Measurements from ENCODE around the gene SEMA6B.

The SEMA6B gene

GRCh38 chr19:4587527-4587926 is 28.0 kb upstream of the SEMA6B start:
- no peak for DNase-seq (ENCODE audit: low read depth in 2 of 2)

GRCh38 chr19:4586691-4587090 is 27.2 kb upstream of the SEMA6B start:
- DNase-seq (ENCODE audit: low read depth in 2 of 2): no peak

DNA sequence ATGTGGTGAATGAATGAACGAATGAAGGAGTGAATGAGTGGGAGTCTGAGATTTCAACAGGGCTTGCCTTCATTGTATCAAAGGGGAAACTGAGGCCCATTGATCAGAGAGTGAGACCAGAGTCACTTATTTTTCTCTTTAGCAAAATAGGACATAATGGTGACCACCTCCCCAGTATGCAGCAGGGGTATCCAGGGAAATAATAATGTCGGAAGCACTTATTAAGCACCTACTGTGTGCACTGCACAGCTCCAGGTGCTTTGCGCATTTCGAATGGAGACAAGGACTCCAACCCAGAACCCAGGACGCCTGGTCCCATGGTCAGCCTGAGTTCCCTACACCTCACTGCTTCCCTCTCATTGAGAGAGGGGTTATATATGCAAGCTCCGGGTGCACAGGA is 26.8 kb upstream of the SEMA6B start:
- DNase-seq (ENCODE audit: low read depth in 2 of 2): no peak

GRCh38 chr19:4585556-4585955 is 26.1 kb upstream of the SEMA6B start:
- no peak for DNase-seq (ENCODE audit: low read depth in 2 of 2)

DNA sequence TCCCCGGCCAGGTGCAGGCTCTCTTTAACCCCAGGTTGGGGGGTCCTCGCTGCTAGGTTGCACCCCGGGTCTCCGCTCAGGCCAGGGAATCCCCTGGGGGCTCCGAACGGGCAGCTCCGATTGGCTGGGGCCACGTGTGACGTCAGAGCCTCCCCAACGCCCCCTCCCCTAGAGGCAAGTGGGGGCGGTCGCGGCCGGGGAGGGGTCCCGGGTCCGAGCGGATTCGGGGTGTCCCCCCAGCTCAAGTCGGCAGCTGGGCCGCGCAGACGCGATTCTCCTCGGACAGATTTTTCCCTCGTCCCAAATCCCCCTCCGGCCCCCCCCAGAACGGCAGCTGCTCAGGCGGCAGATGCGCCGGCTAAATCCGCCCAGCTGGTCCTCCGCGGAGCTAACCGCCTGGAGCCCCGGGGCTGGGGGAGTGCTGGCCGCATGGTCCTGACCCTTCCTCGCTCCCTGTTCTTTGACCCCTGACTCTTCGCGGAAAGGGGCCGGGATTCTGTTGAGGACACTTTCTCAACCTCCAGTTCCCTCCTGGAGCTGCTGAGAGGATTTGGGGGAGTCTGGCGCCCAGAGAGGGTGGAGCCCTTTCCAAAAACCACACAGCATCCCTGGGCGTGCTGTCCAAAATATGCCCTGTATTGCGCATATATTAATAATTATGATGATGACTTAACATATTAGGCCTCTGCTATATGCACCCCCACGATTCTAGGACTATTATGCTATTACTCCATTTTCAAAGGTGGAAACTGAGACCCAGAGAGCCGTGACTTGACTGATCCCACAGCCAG is 25.4 kb upstream of the SEMA6B start:
- no peak for DNase-seq (ENCODE audit: low read depth in 2 of 2)

GRCh38 chr19:4583961-4584669 is 24.6 kb upstream of the SEMA6B start:
- DNase-seq (ENCODE audit: low read depth in 2 of 2): peak; percentile 22 to 41

- DNase-seq (ENCODE audit: low read depth in 2 of 2): no peak
These were observed 23.7 kb upstream of the SEMA6B start for GRCh38 chr19:4582980-4583842.

DNA sequence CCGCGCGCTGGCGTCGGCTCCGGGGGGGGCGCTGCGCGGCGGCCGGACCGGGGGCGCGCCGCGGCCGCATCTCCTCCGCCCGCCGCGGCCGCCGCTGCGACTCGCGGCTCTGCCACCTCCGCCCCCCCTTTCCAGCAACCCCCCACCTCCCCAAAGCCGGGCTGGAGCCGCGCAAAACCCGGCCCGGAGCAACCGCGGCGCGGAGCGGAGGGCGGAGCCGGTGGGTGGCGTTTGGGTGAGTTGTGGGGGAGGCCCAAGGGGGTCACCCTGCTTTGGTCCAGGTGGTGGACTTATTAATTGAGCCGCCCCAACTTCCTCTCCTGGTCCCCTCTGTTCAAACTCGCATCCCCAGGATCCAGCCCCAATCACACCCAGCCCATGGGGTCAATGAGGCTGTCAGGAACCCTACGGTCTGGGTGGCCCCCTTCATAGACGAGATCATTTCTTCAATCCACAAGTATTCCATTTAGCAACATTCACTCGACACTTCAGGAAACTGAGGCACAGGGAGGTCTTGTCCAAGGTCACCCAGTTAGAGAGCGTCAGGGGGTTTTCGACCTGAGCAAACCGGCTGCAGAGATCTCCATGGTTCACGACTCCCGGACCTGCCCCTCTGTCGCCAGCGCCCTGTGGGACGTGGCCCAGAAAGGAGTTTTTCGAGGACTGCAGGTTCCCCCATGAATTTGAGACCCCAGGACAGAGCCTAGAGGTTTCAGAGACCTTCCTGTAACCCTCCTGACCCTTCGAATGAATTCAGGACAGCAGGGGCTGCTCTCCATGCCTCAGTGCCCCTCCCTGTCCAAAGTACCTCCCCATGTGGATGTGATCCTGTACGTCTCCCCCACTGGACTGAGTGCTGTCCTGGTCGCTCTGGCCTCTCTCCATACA is 22.4 kb upstream of the SEMA6B start:
- DNase-seq (ENCODE audit: low read depth in 2 of 2): no peak

DNA sequence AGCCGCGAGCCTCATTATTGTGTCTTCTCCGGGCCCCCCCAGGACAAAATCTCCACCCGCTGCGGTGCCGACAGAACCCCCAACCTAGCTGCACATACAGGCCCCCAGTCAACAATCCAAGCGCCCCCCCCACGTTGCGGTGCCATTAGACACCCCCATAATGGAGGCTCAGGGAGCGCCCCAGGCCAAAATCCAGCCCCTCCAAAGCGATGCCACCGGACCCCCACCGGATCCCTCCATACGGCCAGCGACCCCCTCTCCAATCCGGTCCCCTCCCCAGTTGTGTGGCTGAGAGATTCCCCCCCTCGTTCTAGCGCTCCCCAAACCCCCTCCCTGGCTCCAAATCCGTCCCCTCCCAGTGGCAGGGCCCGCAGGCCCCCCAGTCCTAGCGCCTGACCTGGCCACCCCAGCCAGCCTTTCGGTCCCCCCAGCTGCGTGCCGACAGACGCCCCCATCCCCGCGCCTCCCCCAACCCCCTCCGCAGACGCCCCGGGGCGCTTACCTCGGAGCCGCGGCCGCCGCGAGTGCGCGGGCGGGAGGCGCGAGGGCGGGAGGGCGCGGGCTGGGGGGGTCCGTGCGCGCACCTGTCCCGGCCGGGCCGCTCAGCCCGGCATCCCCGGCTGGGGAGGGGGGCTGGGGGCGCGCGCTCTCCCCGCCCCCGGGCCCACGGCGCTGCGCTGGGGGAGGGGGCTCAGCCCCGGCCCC is 21.6 kb upstream of the SEMA6B start:
- DNase-seq (ENCODE audit: low read depth in 2 of 2): no peak

DNA sequence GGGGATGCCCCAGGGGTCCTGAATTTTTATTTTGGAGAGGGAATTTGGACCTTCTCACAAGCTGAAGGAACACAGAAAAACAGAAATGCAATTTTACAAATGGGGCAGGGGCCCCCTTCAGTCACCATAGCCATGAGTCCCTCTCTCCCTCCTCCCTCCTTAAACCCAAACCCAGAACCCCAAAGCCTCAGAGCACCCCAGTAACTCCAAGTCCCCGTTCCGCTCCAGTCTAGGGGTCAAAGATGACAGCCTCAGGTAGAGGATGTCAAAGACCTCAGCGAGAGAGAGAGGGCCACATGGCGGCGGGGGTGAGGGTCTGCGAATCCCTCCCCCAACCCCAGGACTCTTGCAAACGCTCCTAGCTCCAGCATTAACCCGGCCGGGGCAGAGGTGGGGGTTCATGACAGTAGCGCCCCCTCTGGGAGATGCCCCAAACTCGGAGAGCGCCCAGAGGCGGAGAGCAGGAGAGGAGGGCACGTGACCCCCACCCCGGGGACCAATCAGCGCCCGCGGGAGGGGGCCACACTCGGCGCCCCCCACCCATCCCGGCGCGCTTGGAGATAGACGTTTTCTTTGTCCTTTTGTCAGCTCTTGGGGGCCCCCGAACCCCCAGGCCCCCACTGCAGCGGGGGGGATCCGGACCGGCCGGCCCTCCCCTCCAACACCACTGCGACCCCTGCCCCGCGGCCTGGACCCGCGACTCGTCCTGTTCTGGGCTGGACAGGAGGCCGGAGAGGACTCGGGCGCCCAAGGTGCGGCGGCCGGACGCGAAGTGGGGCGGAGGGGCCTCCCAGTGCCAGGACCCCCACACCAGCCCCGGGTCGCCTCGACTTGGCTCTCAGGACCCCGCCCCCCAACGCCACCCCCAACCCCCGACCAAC is 20.8 kb upstream of the SEMA6B start:
- no peak for DNase-seq (ENCODE audit: low read depth in 2 of 2)

GRCh38 chr19:4579389-4579788 is 19.9 kb upstream of the SEMA6B start:
- DNase-seq (ENCODE audit: low read depth in 2 of 2): no peak

- no peak for DNase-seq (ENCODE audit: low read depth in 2 of 2)
These were observed 19.2 kb upstream of the SEMA6B start for GRCh38 chr19:4578552-4579248.

- no peak for DNase-seq (ENCODE audit: low read depth in 2 of 2)
These were observed 17.7 kb upstream of the SEMA6B start for GRCh38 chr19:4577020-4577782.

DNA sequence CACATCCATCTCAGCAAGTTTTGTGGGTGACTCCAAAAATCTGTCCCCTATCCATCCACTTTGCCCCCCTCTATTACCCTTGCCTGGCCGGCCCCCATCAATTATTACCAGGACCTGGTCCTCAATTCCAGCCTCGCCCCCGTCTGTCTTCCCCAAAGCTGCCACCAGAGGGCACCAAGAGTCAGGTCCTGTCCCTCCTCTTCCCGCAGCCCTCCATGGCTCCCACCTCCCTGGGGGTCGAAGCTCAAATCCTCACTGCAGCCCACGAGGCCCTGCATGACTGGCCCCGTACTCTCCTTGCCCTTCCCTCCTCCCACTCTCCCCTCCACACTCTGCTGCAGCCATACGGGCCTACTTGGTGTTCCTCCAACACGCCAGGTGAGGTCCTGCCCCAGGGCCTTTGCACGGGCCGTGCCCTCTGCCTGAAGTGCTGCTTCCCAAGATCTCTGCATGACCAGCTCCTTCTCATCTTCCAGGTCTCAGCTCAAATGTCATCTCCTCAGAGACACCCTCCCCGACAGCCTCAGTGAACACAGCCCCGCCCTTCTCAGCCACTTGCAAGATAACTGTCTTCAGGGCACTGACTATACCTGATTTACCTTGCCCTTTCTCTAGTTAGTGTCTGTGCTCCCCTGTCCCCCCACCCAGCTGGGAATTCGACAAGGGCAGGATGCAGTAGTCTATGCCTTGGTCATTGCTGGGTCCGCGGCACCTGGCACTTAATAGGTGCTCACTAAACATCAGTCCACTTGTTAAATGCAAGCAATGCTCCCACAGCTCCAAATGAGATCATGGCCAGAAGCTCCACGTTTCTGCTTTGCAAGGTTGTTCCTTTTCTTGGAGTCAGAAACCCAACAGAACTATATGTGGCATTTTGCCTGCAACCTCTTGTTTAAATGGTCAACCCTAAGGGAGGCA is 16.8 kb upstream of the SEMA6B start:
- DNase-seq (ENCODE audit: low read depth in 2 of 2): peak; percentile 61 to 75

GRCh38 chr19:4575267-4576015 is 16.0 kb upstream of the SEMA6B start:
- DNase-seq (ENCODE audit: low read depth in 2 of 2): no peak

DNA sequence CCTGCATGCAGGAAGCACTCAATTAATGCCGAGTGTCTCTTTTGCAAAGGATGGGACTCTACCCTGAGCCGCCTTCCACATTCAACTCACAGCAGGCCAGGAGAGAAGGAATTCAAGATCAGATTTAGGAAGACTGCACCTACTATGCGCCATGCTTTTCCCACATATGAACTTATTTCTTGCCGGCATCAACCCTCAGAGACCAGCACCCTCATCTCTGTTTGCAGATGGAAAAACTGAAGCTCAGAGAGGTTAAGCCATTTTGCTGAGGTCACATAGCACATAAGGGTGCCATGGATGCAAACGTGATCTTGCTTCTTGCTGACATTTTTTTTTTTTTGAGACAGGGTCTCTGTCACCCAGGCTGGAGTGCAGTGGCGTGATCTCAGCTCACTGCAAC is 14.2 kb upstream of the SEMA6B start:
- DNase-seq (ENCODE audit: low read depth in 2 of 2): no peak

Measured in stimulated activated CD4-positive, alpha-beta T cell treated with anti-CD3 and anti-CD28 coated beads, Interleukin-4, amount 100 ng/mL, for 48 hours (primary cell).